Fibroblast of lung (primary cell): Measurements from ENCODE around the gene TSR2. TPM values are rescaled to one million over a fixed set of nuclear protein-coding genes. Genes with fewer than 3 reads are reported as not detected.

ENCODE experiments used
- DNase-seq, 2 donors: peaks; one replicate each; pipeline versions ENCODE4 v3.0.0 to v3.0.0-alpha.2; 2010; ENCODE audit warnings: low read depth in 2 of 2
- H2AFZ ChIP-seq: 2 replicates; pipeline ENCODE4 v1.5.1; 2012; ENCODE audit warnings: low read length, control low read depth, inconsistent platforms
- H3K27ac ChIP-seq: 2 replicates; pipeline ENCODE4 v1.5.1; 2011; ENCODE audit warnings: low read length, control low read depth; ENCODE audit not compliant: insufficient read depth
- H3K27me3 ChIP-seq: 2 replicates; pipeline ENCODE4 v1.5.1; 2011; ENCODE audit warnings: mild to moderate bottlenecking, low read length; ENCODE audit not compliant: control insufficient read depth, insufficient read depth
- H3K36me3 ChIP-seq: 2 replicates; pipeline ENCODE4 v1.5.1; 2011; ENCODE audit warnings: low read length; ENCODE audit not compliant: control insufficient read depth, insufficient read depth
- H3K4me1 ChIP-seq: 2 replicates; pipeline ENCODE4 v1.5.1; 2011; ENCODE audit warnings: low read length; ENCODE audit not compliant: control insufficient read depth, insufficient read depth; ENCODE audit errors: extremely low read depth
- H3K4me2 ChIP-seq: 2 replicates; pipeline ENCODE4 v1.5.1; 2011; ENCODE audit warnings: low read length, control low read depth; ENCODE audit not compliant: insufficient read depth; ENCODE audit errors: extremely low read depth
- H3K4me3 ChIP-seq, 4 experiments: fragments of 200-600 bp in 1 of 4; sonication (generic) in 1 of 4; replicated peaks in 1 of 4; 2 replicates each; pipeline ENCODE4 v1.5.1; 2011 to 2016; ENCODE audit warnings: low read length in 4 of 4, low read depth in 3 of 4, mild to moderate bottlenecking in 3 of 4, control low read depth in 2 of 4, inconsistent platforms in 1 of 4, mixed read lengths in 1 of 4; ENCODE audit not compliant: insufficient read depth in 1 of 4; ENCODE audit errors: control extremely low read depth in 1 of 4
- H3K79me2 ChIP-seq: 2 replicates; pipeline ENCODE4 v1.5.1; 2012; ENCODE audit warnings: mild to moderate bottlenecking, low read length, inconsistent platforms; ENCODE audit not compliant: control insufficient read depth, insufficient read depth
- H3K9ac ChIP-seq: 2 replicates; pipeline ENCODE4 v1.5.1; 2011; ENCODE audit warnings: mild to moderate bottlenecking, low read length, control low read depth; ENCODE audit not compliant: insufficient read depth
- H3K9me3 ChIP-seq: 2 replicates; pipeline ENCODE4 v1.5.1; 2012; ENCODE audit warnings: low read depth, low read length; ENCODE audit not compliant: control insufficient read depth, insufficient read depth
- H4K20me1 ChIP-seq: 2 replicates; pipeline ENCODE4 v1.5.1; 2011; ENCODE audit warnings: low read length; ENCODE audit not compliant: control insufficient read depth, insufficient read depth; ENCODE audit errors: extremely low read depth
- CTCF ChIP-seq, 2 donors: IDR thresholded peaks in 1 of 2; conservative IDR thresholded peaks in 1 of 2; 1 replicate in 1 of 2; 2 replicates in 1 of 2; pipeline ENCODE4 v1.5.1; 2011 to 2012; ENCODE audit warnings: low read length in 2 of 2, control low read depth in 1 of 2, inconsistent platforms in 1 of 2, low read depth in 1 of 2, mild to moderate bottlenecking in 1 of 2
- EZH2 ChIP-seq: IDR thresholded peaks from 2 replicates; pipeline ENCODE4 v1.5.1; 2012; ENCODE audit warnings: low read length, control low read depth, mild to moderate bottlenecking; ENCODE audit errors: missing control alignments
- polyA plus RNA-seq, 2 donors: library from polyadenylated mRNA; depleted of rRNA in 1 of 2; stranded (reverse) in 1 of 2; unstranded in 1 of 2; fragments of >200 nt; gene quantifications; 2 replicates each; pipeline ENCODE4 v1.2.1, GENCODE V29; 2011 to 2012; ENCODE audit warnings: missing spikeins in 1 of 2
- total RNA-seq: library from RNA; depleted of rRNA; stranded (reverse); fragments of >200 nt; gene quantifications from 2 replicates; pipeline ENCODE4 v1.2.1, GENCODE V29; 2014

TSR2 gene
- total and polyA plus RNA-seq, 2 donors (not counting 1 experiment from before 2014, with no cell fraction given), result 15.2 to 25.8 TPM

- peak; percentile 47 to 66 for DNase-seq
Observed at GRCh38 chrX:54492340-54492739, 52.1 kb downstream of the TSR2 start.

GRCh38 chrX:54494166-54494988 is 54.2 kb downstream of the TSR2 start:
- Histone ChIP-seq H3K9me3 (no peaks in the 10 kb centered on the region), H3K27ac (peak overlapping the region; percentile 57), H3K4me3 (peak overlapping the region; percentile 42 to 72 (median 65)), H3K36me3 (no peaks in the 10 kb centered on the region), H3K9ac (peak overlapping the region; percentile 74), H3K27me3 (no peaks in the 10 kb centered on the region), H3K4me1 (peaks cover 7% of the 10 kb centered on the region), H2AFZ (peak overlapping the region; percentile 36), H3K79me2 (peaks cover 44% of the 10 kb centered on the region), H3K4me2 (peak overlapping the region; percentile 69), H4K20me1 (no peaks in the 10 kb centered on the region)
- TF ChIP-seq EZH2 (no peak), CTCF (conservative IDR thresholded peaks at IDR 0.05 in 1 of 2, IDR thresholded peaks at IDR 0.05 in 1 of 2; ENCODE audit: low read depth in 1 of 2, low read length in 2 of 2) (no peak)
- peak; percentile 26 to 33 for DNase-seq

More at GRCh38 chrX:54492340-54492739, 52.1 kb downstream of the TSR2 start:
- H4K20me1 ChIP-seq, result no peaks in the 10 kb centered on the region
- no peaks in the 10 kb centered on the region for H3K9me3 ChIP-seq
- peak overlapping the region; percentile 65 for H3K27ac ChIP-seq
- H3K4me2 ChIP-seq, result peak overlapping the region; percentile 59
- peak overlapping the region in 2 of 4 experiments; percentile 12 to 71 for H3K4me3 ChIP-seq
- peak overlapping the region; percentile 26 for H2AFZ ChIP-seq
- peaks cover 7% of the 10 kb centered on the region for H3K4me1 ChIP-seq
- no peak overlapping the region for H3K9ac ChIP-seq
- H3K79me2 ChIP-seq, result peaks cover 48% of the 10 kb centered on the region
- TF ChIP-seq CTCF (conservative IDR thresholded peaks at IDR 0.05 in 1 of 2, IDR thresholded peaks at IDR 0.05 in 1 of 2; ENCODE audit: low read depth in 1 of 2, low read length in 2 of 2) (no peak), EZH2 (no peak)
- H3K27me3 ChIP-seq, result no peaks in the 10 kb centered on the region
- H3K36me3 ChIP-seq, result no peaks in the 10 kb centered on the region

Other genes with a start within 250 kb of the TSR2 start
- gene WNK3, start 82.4 kb upstream of the TSR2 start, total RNA-seq, result 0.17 and 0.51 TPM in 2 replicates
- 0.14 and 0.24 TPM in 2 replicates for gene WNK3, start 82.4 kb upstream of the TSR2 start, polyA plus RNA-seq
- gene FGD1, start 55.8 kb downstream of the TSR2 start, total RNA-seq, result 3.3 and 4.5 TPM in 2 replicates
- 4.3 and 7.5 TPM in 2 replicates for gene FGD1, start 55.8 kb downstream of the TSR2 start, polyA plus RNA-seq
- gene GNL3L, start 89.8 kb downstream of the TSR2 start, total RNA-seq, result 17.3 and 18.7 TPM in 2 replicates
- gene GNL3L, start 89.8 kb downstream of the TSR2 start, polyA plus RNA-seq, result 29.3 and 29.6 TPM in 2 replicates